GM23338 (cell line): ENCODE data around the gene BSPH1. TPM values are rescaled to one million over a fixed set of nuclear protein-coding genes. Genes with fewer than 3 reads are reported as not detected.
"Not testable (repeated sequence)": the region's sequence is repeated elsewhere in the genome, so short reads cannot be mapped to it uniquely, and the experiment has no call there.

Experiments used
- ATAC-seq: fragments of 200-7000 bp; cut with Tn5 transposase; 3 replicates; pipeline ENCODE4 v1.9.1; 2020
- DNase-seq: peaks from one replicate; pipeline ENCODE4 v3.0.0-alpha.2; 2015; ENCODE audit warnings: low spot score
- H2AFZ ChIP-seq: fragments of 200-600 bp; sonication (generic); 2 replicates; pipeline ENCODE4 v1.8.0; 2016; ENCODE audit warnings: antibody characterized with exemption, mild to moderate bottlenecking, moderate library complexity
- H3F3A ChIP-seq: fragments of 200-600 bp; sonication (generic); replicated peaks from 2 replicates; pipeline ENCODE4 v1.8.0; 2017; ENCODE audit warnings: antibody characterized with exemption, mixed run types, low read depth
- H3K27ac ChIP-seq: fragments of 200-600 bp; sonication (generic); 2 replicates; pipeline ENCODE4 v1.6.1; 2016; ENCODE audit warnings: low read depth
- H3K27me3 ChIP-seq: fragments of 200-600 bp; sonication (generic); 2 replicates; pipeline ENCODE4 v1.8.0; 2016; ENCODE audit warnings: mild to moderate bottlenecking, mixed run types, moderate library complexity; ENCODE audit not compliant: insufficient read depth
- H3K36me3 ChIP-seq: fragments of 200-600 bp; sonication (generic); 2 replicates; pipeline ENCODE4 v1.8.0; 2016; ENCODE audit warnings: mild to moderate bottlenecking; ENCODE audit not compliant: insufficient read depth
- H3K4me1 ChIP-seq: fragments of 200-600 bp; sonication (generic); 2 replicates; pipeline ENCODE4 v1.8.0; 2016; ENCODE audit warnings: mild to moderate bottlenecking, moderate library complexity; ENCODE audit not compliant: insufficient read depth
- H3K4me2 ChIP-seq: fragments of 200-600 bp; sonication (generic); 2 replicates; pipeline ENCODE4 v1.7.1; 2017; ENCODE audit warnings: mixed run types
- H3K4me3 ChIP-seq: fragments of 200-600 bp; sonication (generic); 2 replicates; pipeline ENCODE4 v1.6.1; 2016; ENCODE audit warnings: mixed run types
- H3K79me2 ChIP-seq: fragments of 200-600 bp; sonication (generic); replicated peaks from 2 replicates; pipeline ENCODE4 v1.8.0; 2017; ENCODE audit warnings: mild to moderate bottlenecking; ENCODE audit not compliant: insufficient read depth
- H3K9me2 ChIP-seq: fragments of 200-600 bp; sonication (generic); 2 replicates; pipeline ENCODE4 v1.8.0; 2017; ENCODE audit not compliant: insufficient read depth
- H4K20me1 ChIP-seq: fragments of 200-600 bp; sonication (generic); replicated peaks from 2 replicates; pipeline ENCODE4 v1.8.0; 2017; ENCODE audit warnings: mild to moderate bottlenecking; ENCODE audit not compliant: insufficient read depth
- H3K27ac Mint-ChIP-seq: 2 replicates; pipeline ENCODE4 v1.8.0; 2020; ENCODE audit warnings: inconsistent platforms, mild to moderate bottlenecking, moderate library complexity, mixed read lengths
- H3K27me3 Mint-ChIP-seq: 3 replicates; pipeline ENCODE4 v1.8.0; 2022; ENCODE audit warnings: low read depth, mild to moderate bottlenecking, moderate library complexity, mixed read lengths, inconsistent platforms; ENCODE audit not compliant: insufficient read depth, poor library complexity
- H3K36me3 Mint-ChIP-seq: 3 replicates; pipeline ENCODE4 v1.8.0; 2021; ENCODE audit warnings: low read depth, mild to moderate bottlenecking, inconsistent platforms, moderate library complexity, mixed read lengths
- H3K4me1 Mint-ChIP-seq: 3 replicates; pipeline ENCODE4 v1.8.0; 2020; ENCODE audit warnings: mild to moderate bottlenecking, inconsistent platforms, mixed read lengths
- H3K4me3 Mint-ChIP-seq: 3 replicates; pipeline ENCODE4 v1.8.0; 2021; ENCODE audit warnings: moderate library complexity, mild to moderate bottlenecking, inconsistent platforms, mixed read lengths
- H3K9me3 Mint-ChIP-seq: 3 replicates; pipeline ENCODE4 v1.8.0; 2020; ENCODE audit warnings: moderate library complexity, mild to moderate bottlenecking, inconsistent platforms, mixed read lengths
- CREB1 ChIP-seq: fragments of 250-450 bp; sonication (Bioruptor Pico); IDR thresholded peaks from 2 replicates; pipeline ENCODE4 v1.5.0; 2020; ENCODE audit warnings: low read depth, mild to moderate bottlenecking, moderate library complexity
- CTCF ChIP-seq, 2 experiments: fragments of 200-600 bp in 1 of 2; sonication (generic) in 1 of 2; conservative IDR thresholded peaks; 2 replicates each; pipeline versions ENCODE4 v1.5.1 to v1.6.1; 2016 to 2017; ENCODE audit warnings: antibody characterized with exemption in 2 of 2, low read depth in 2 of 2, mild to moderate bottlenecking in 2 of 2, moderate library complexity in 1 of 2
- ZNF114 ChIP-seq: fragments of 250-450 bp; sonication (Bioruptor Pico); IDR thresholded peaks from 2 replicates; pipeline ENCODE4 v1.5.0; 2020; ENCODE audit warnings: mild to moderate bottlenecking, moderate library complexity
- polyA plus RNA-seq: library from polyadenylated mRNA; unstranded; fragments of >200 nt; fragmentation: Nextera tagmentation; extraction: Ambion mirVana; gene quantifications from 2 replicates; pipeline ENCODE4 v1.2.1, GENCODE V29; 2016
- total RNA-seq: library from RNA; depleted of rRNA; stranded (reverse); fragments of >200 nt; shearing (Covaris generic); gene quantifications from 2 replicates; pipeline ENCODE4 v1.2.3, GENCODE V29; 2014

Gene BSPH1
- total and polyA plus RNA-seq, 2 experiments from 2014 or later = not detected

GRCh38 chr19:47955936-47956335 is 36.0 kb downstream of the BSPH1 start:
- not testable (repeated sequence) for H2AFZ ChIP-seq, H3K27ac Mint-ChIP-seq, H3K9me2 ChIP-seq, H3K36me3 ChIP-seq, H3K79me2 ChIP-seq, H3K27ac ChIP-seq, H3F3A ChIP-seq, ATAC-seq, H3K27me3 Mint-ChIP-seq, DNase-seq, H3K4me1 Mint-ChIP-seq, H4K20me1 ChIP-seq, H3K4me3 Mint-ChIP-seq, H3K4me3 ChIP-seq, H3K9me3 Mint-ChIP-seq, H3K36me3 Mint-ChIP-seq, H3K27me3 ChIP-seq, H3K4me2 ChIP-seq, H3K4me1 ChIP-seq

GRCh38 chr19:47952132-47952531 is 39.8 kb downstream of the BSPH1 start:
- H3K36me3 ChIP-seq, ATAC-seq, H4K20me1 ChIP-seq, H3K36me3 Mint-ChIP-seq, H3K79me2 ChIP-seq, H3K27ac ChIP-seq, H3K27me3 Mint-ChIP-seq, H3K4me1 Mint-ChIP-seq, H3K4me3 Mint-ChIP-seq, H3K4me3 ChIP-seq, H3K9me3 Mint-ChIP-seq, H3K4me1 ChIP-seq, H3K9me2 ChIP-seq, H3K4me2 ChIP-seq, H2AFZ ChIP-seq, H3F3A ChIP-seq, H3K27ac Mint-ChIP-seq, DNase-seq, H3K27me3 ChIP-seq: not testable (repeated sequence)

- not testable (repeated sequence) for H3K27ac Mint-ChIP-seq, H3K9me3 Mint-ChIP-seq, H3K79me2 ChIP-seq, DNase-seq, H3K36me3 ChIP-seq, H3F3A ChIP-seq, H3K27ac ChIP-seq, ATAC-seq, H2AFZ ChIP-seq, H3K36me3 Mint-ChIP-seq, H3K27me3 Mint-ChIP-seq, H3K4me1 ChIP-seq, H3K27me3 ChIP-seq, H3K4me3 Mint-ChIP-seq, H3K4me3 ChIP-seq, H3K4me1 Mint-ChIP-seq, H3K9me2 ChIP-seq, H3K4me2 ChIP-seq, H4K20me1 ChIP-seq
- TF ChIP-seq CTCF (conservative IDR thresholded peaks at IDR 0.05; ENCODE audit: low read depth in 2 of 2) (peak; percentile 42 to 91), CREB1 (CRISPR knock-in tag) (peak; percentile 42; the same call in 1 of the 2 replicates), ZNF114 (peak; percentile 57; the same call in 1 of the 2 replicates)
Observed at GRCh38 chr19:47949852-47950521, 42.0 kb downstream of the BSPH1 start.

- H3K4me3 Mint-ChIP-seq, ATAC-seq, H3K36me3 Mint-ChIP-seq: not testable (repeated sequence)
Observed at GRCh38 chr19:47928581-47928980, 63.4 kb downstream of the BSPH1 start.

More at GRCh38 chr19:47928581-47928980, 63.4 kb downstream of the BSPH1 start:
- not testable (repeated sequence) for H3K27ac Mint-ChIP-seq, H3K4me1 ChIP-seq, H2AFZ ChIP-seq, H3K4me3 ChIP-seq, H3K9me3 Mint-ChIP-seq, H3K4me1 Mint-ChIP-seq, H3K27ac ChIP-seq, DNase-seq, H3K79me2 ChIP-seq, H3K9me2 ChIP-seq, H3K4me2 ChIP-seq, H3F3A ChIP-seq, H3K27me3 ChIP-seq, H3K36me3 ChIP-seq, H3K27me3 Mint-ChIP-seq, H4K20me1 ChIP-seq
- peak in 1 of 2 experiments; percentile 28; a peak in 1 of 4 replicates for TF ChIP-seq CTCF (conservative IDR thresholded peaks at IDR 0.05; ENCODE audit: low read depth in 2 of 2)
